ENCODE results near the gene CARMIL1.

DNA sequence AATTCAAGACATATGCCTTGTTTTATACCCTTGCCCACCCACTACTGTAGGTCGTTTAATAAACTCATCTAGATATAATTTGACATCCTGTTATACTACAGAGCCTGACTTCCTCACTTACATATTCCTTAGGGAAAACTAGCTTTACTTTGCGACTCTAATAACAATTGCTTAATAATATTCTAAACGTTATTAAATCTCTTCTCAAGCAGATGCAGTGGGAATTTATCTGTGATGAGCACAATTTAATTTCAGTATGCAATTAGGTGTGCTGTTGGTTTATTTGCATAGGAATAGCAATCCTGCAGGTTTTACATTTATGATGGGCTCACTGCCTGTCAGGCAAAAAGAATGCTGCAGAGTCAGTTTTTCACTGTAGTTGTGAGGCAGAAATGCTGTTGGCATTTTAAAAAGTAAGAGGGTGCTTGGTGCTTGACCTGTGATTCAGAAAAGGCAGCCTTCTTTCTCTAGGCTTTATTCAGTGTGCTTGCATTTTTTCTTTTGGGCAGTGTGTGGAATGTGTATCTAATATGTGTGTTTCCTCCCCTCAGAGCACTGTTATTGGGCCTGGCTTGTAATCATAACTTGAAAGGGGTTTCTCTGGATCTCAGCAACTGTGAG lies 220.6 kb downstream of the CARMIL1 start:
- TF ChIP-seq, protein P1, sequence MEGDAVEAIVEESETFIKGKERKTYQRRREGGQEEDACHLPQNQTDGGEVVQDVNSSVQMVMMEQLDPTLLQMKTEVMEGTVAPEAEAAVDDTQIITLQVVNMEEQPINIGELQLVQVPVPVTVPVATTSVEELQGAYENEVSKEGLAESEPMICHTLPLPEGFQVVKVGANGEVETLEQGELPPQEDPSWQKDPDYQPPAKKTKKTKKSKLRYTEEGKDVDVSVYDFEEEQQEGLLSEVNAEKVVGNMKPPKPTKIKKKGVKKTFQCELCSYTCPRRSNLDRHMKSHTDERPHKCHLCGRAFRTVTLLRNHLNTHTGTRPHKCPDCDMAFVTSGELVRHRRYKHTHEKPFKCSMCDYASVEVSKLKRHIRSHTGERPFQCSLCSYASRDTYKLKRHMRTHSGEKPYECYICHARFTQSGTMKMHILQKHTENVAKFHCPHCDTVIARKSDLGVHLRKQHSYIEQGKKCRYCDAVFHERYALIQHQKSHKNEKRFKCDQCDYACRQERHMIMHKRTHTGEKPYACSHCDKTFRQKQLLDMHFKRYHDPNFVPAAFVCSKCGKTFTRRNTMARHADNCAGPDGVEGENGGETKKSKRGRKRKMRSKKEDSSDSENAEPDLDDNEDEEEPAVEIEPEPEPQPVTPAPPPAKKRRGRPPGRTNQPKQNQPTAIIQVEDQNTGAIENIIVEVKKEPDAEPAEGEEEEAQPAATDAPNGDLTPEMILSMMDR (IDR thresholded peaks at IDR 0.05; ENCODE audit: insufficient read depth, low read depth, low read length) = no peak
- no peak for TF ChIP-seq EZH2 (IDR thresholded peaks at IDR 0.05; ENCODE audit: insufficient read depth, low read length)

Measured in astrocyte (in vitro differentiated cells and primary cell).